HepG2 (cell line): ENCODE measurements around the gene DDT. TPM values are rescaled to one million over a fixed set of nuclear protein-coding genes. Genes with fewer than 3 reads are reported as not detected.
A peak's percentile ranks its signal among the peaks of the same experiment; 100 is the strongest.

ENCODE experiments used
- FOSL2 ChIP-seq: sonication (generic); formaldehyde crosslinking; IDR thresholded peaks from 2 replicates; pipeline ENCODE4 v1.4.0; 2020; ENCODE audit warnings: missing genetic modification reagents
- FOXP4 ChIP-seq: sonication (generic); formaldehyde crosslinking; IDR thresholded peaks from 2 replicates; pipeline ENCODE4 v1.4.0; 2020; ENCODE audit warnings: missing genetic modification reagents
- HDAC6 ChIP-seq: fragments of 200-600 bp; sonication (generic); IDR thresholded peaks from 2 replicates; pipeline ENCODE4 v1.7.0; 2017; ENCODE audit warnings: mild to moderate bottlenecking, antibody characterized with exemption, low read length, low read depth
- NCOA5 ChIP-seq: sonication (generic); formaldehyde crosslinking; IDR thresholded peaks from 2 replicates; pipeline ENCODE4 v1.4.0; 2020; ENCODE audit warnings: missing genetic modification reagents
- PAF1 ChIP-seq: IDR thresholded peaks from 2 replicates; pipeline ENCODE4 v1.6.1; 2016; ENCODE audit warnings: missing genetic modification reagents, missing compliant biosample characterization
- TARDBP ChIP-seq: sonication (generic); formaldehyde crosslinking; IDR thresholded peaks from 2 replicates; pipeline ENCODE4 v1.8.0; 2022; ENCODE audit warnings: mild to moderate bottlenecking, missing genetic modification reagents
- ZFP36 ChIP-seq: fragments of 150-350 bp; IDR thresholded peaks from 2 replicates; pipeline ENCODE4 v1.6.1; 2018; ENCODE audit warnings: borderline replicate concordance, low read length, low read depth; ENCODE audit not compliant: partially characterized antibody
- ZNF577 ChIP-seq: sonication (generic); formaldehyde crosslinking; IDR thresholded peaks from 2 replicates; pipeline ENCODE4 v1.4.0; 2020; ENCODE audit warnings: mild to moderate bottlenecking, low read depth, missing genetic modification reagents, borderline replicate concordance
- ZNF816 ChIP-seq: sonication (generic); formaldehyde crosslinking; IDR thresholded peaks from 2 replicates; pipeline ENCODE4 v1.8.0; 2022; ENCODE audit warnings: missing genetic modification reagents, mild to moderate bottlenecking, borderline replicate concordance
- polyA plus RNA-seq, 8 experiments: library from polyadenylated mRNA; depleted of rRNA in 3 of 8; stranded (reverse) in 7 of 8; unstranded in 1 of 8; fragments of >200 nt; fragmentation: Illumina TruSeq in 4 of 8; extraction: Trizol in 4 of 8; gene quantifications; 2 replicates each; pipeline versions ENCODE4 v1.2.1 to v1.2.3, GENCODE V29; 2011 to 2016; ENCODE audit warnings: low read depth in 4 of 8, missing spikeins in 1 of 8, mixed read lengths in 1 of 8; ENCODE audit not compliant: insufficient read depth in 1 of 8
- total RNA-seq, 5 experiments: library from RNA; depleted of rRNA; stranded (reverse); fragments of >200 nt; fragmentation: Illumina TruSeq; extraction: Trizol; gene quantifications; 2 replicates each; pipeline ENCODE4 v1.2.3, GENCODE V29; 2016; ENCODE audit warnings: low read depth in 1 of 5
- TF ChIP-seq, protein P1 (sequence below): sonication (generic); formaldehyde crosslinking; IDR thresholded peaks from 2 replicates; pipeline ENCODE4 v1.5.0; 2020; ENCODE audit warnings: mild to moderate bottlenecking, missing genetic modification reagents, borderline replicate concordance
- TF ChIP-seq, protein P2 (sequence below): sonication (generic); formaldehyde crosslinking; IDR thresholded peaks from one replicate; pipeline ENCODE4 v1.5.1; 2020; ENCODE audit warnings: mild to moderate bottlenecking, missing genetic modification reagents; ENCODE audit errors: not compliant biosample characterization

DDT gene
- total and polyA plus RNA-seq, 2 of the 13 experiments (the other 11 are each of a cell fraction or from before 2014, with no cell fraction given) = 143 to 181 TPM

DNA sequence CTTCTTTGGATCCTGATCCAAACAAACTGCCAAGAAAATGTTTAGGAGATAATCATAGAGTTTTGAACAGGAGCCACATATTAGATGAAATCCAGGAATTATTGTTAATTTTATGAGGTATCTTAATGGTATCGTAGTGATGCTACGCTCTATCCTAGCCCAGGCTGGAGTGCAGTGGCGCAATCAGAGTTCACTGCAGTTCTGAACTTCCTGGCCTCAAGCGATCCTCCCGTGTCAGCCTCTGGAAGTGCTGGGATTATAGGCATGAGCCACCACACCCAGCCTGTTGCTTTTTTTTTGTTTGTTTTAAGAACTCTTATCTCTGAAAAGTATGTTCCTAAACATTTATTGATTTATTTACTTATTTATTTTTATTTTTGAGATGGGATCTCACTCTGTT lies 28.6 kb upstream of the DDT start (continued):
- TF ChIP-seq, protein P1, sequence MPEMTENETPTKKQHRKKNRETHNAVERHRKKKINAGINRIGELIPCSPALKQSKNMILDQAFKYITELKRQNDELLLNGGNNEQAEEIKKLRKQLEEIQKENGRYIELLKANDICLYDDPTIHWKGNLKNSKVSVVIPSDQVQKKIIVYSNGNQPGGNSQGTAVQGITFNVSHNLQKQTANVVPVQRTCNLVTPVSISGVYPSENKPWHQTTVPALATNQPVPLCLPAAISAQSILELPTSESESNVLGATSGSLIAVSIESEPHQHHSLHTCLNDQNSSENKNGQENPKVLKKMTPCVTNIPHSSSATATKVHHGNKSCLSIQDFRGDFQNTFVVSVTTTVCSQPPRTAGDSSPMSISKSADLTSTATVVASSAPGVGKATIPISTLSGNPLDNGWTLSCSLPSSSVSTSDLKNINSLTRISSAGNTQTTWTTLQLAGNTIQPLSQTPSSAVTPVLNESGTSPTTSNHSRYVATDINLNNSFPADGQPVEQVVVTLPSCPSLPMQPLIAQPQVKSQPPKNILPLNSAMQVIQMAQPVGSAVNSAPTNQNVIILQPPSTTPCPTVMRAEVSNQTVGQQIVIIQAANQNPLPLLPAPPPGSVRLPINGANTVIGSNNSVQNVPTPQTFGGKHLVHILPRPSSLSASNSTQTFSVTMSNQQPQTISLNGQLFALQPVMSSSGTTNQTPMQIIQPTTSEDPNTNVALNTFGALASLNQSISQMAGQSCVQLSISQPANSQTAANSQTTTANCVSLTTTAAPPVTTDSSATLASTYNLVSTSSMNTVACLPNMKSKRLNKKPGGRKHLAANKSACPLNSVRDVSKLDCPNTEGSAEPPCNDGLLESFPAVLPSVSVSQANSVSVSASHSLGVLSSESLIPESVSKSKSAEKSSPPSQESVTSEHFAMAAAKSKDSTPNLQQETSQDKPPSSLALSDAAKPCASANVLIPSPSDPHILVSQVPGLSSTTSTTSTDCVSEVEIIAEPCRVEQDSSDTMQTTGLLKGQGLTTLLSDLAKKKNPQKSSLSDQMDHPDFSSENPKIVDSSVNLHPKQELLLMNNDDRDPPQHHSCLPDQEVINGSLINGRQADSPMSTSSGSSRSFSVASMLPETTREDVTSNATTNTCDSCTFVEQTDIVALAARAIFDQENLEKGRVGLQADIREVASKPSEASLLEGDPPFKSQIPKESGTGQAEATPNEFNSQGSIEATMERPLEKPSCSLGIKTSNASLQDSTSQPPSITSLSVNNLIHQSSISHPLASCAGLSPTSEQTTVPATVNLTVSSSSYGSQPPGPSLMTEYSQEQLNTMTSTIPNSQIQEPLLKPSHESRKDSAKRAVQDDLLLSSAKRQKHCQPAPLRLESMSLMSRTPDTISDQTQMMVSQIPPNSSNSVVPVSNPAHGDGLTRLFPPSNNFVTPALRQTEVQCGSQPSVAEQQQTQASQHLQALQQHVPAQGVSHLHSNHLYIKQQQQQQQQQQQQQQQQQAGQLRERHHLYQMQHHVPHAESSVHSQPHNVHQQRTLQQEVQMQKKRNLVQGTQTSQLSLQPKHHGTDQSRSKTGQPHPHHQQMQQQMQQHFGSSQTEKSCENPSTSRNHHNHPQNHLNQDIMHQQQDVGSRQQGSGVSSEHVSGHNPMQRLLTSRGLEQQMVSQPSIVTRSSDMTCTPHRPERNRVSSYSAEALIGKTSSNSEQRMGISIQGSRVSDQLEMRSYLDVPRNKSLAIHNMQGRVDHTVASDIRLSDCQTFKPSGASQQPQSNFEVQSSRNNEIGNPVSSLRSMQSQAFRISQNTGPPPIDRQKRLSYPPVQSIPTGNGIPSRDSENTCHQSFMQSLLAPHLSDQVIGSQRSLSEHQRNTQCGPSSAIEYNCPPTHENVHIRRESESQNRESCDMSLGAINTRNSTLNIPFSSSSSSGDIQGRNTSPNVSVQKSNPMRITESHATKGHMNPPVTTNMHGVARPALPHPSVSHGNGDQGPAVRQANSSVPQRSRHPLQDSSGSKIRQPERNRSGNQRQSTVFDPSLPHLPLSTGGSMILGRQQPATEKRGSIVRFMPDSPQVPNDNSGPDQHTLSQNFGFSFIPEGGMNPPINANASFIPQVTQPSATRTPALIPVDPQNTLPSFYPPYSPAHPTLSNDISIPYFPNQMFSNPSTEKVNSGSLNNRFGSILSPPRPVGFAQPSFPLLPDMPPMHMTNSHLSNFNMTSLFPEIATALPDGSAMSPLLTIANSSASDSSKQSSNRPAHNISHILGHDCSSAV (CRISPR knock-in tag) = no peak
- TF ChIP-seq NCOA5 (no peak), FOXP4 (CRISPR knock-in tag) (0 out of 2 replicates have a peak, but pooled peaks have one; percentile 28), PAF1 (no peak), FOSL2 (0 out of 2 replicates have a peak, but pooled peaks have one; percentile 6), ZNF577 (CRISPR knock-in tag) (no peak), TARDBP (CRISPR knock-in tag) (no peak), ZNF816 (no peak), HDAC6 (no peak), ZFP36 (no peak)
- TF ChIP-seq, protein P2, sequence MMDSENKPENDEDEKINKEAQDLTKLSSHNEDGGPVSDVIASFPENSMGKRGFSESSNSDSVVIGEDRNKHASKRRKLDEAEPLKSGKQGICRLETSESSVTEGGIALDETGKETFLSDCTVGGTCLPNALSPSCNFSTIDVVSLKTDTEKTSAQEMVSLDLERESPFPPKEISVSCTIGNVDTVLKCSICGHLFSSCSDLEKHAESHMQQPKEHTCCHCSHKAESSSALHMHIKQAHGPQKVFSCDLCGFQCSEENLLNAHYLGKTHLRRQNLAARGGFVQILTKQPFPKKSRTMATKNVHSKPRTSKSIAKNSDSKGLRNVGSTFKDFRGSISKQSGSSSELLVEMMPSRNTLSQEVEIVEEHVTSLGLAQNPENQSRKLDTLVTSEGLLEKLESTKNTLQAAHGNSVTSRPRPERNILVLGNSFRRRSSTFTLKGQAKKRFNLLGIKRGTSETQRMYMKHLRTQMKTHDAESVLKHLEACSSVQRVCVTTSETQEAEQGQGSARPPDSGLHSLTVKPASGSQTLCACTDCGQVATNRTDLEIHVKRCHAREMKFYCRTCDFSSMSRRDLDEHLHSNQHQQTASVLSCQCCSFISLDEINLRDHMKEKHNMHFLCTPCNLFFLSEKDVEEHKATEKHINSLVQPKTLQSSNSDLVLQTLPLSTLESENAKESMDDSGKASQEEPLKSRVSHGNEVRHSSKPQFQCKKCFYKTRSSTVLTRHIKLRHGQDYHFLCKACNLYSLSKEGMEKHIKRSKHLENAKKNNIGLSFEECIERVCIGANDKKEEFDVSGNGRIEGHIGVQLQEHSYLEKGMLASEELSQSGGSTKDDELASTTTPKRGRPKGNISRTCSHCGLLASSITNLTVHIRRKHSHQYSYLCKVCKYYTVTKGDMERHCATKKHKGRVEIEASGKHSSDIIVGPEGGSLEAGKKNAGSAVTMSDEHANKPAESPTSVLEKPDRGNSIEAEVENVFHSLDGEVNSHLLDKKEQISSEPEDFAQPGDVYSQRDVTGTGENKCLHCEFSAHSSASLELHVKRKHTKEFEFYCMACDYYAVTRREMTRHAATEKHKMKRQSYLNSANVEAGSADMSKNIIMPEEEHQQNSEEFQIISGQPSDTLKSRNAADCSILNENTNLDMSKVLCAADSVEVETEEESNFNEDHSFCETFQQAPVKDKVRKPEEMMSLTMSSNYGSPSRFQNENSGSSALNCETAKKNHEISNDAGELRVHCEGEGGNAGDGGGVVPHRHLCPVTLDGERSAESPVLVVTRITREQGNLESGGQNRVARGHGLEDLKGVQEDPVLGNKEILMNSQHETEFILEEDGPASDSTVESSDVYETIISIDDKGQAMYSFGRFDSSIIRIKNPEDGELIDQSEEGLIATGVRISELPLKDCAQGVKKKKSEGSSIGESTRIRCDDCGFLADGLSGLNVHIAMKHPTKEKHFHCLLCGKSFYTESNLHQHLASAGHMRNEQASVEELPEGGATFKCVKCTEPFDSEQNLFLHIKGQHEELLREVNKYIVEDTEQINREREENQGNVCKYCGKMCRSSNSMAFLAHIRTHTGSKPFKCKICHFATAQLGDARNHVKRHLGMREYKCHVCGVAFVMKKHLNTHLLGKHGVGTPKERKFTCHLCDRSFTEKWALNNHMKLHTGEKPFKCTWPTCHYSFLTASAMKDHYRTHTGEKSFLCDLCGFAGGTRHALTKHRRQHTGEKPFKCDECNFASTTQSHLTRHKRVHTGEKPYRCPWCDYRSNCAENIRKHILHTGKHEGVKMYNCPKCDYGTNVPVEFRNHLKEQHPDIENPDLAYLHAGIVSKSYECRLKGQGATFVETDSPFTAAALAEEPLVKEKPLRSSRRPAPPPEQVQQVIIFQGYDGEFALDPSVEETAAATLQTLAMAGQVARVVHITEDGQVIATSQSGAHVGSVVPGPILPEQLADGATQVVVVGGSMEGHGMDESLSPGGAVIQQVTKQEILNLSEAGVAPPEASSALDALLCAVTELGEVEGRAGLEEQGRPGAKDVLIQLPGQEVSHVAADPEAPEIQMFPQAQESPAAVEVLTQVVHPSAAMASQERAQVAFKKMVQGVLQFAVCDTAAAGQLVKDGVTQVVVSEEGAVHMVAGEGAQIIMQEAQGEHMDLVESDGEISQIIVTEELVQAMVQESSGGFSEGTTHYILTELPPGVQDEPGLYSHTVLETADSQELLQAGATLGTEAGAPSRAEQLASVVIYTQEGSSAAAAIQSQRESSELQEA (CRISPR knock-in tag) = no peak
